Measurements from ENCODE around the gene CTBP2.

DNA sequence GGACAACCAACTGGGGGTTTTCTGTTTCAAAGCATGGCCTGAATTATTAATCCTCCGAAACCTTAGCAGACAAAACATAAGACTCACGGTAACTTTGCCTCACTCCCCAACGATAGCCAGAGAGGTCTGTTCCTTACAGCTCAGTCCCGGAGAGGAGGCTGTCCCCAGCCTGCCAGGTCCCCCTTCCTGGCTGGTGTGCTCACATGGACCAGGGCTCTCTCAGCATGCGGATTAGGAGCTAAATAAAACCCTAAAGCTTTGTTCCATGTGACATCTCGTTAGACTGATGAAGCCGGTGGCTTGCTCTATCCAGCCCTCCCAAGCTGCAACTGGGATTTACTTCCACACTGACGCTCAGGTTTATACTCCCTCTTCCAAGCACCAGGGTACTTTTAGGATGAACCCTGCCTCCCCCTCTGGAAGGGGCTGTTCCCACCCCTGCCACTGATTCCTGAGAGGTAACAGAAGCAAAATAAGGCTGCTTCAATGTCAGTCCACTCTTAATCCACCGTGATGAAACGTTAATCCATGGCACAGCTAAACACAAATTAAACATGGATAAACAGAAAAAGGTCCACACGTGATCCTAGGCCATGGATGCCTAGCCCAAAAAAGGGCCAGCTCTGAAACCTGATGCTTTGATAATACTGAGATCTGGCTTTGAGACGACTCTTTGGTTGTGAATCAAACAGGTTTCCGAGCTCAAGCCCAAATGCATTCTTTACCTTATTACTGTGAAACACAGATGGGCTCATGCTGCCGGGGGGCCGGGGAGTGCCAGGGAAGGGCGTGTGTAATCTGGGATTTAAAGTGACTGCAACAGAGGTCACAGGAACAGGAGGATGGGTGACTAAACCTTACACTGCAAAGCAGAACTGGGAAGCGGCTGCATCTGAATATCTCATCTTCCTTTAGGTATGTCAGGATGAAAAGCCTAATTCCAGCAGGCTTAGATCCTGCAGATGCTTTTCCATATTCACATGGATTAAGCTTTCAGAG, 132.2 kb downstream of the CTBP2 start:
- TF ChIP-seq, protein P1, sequence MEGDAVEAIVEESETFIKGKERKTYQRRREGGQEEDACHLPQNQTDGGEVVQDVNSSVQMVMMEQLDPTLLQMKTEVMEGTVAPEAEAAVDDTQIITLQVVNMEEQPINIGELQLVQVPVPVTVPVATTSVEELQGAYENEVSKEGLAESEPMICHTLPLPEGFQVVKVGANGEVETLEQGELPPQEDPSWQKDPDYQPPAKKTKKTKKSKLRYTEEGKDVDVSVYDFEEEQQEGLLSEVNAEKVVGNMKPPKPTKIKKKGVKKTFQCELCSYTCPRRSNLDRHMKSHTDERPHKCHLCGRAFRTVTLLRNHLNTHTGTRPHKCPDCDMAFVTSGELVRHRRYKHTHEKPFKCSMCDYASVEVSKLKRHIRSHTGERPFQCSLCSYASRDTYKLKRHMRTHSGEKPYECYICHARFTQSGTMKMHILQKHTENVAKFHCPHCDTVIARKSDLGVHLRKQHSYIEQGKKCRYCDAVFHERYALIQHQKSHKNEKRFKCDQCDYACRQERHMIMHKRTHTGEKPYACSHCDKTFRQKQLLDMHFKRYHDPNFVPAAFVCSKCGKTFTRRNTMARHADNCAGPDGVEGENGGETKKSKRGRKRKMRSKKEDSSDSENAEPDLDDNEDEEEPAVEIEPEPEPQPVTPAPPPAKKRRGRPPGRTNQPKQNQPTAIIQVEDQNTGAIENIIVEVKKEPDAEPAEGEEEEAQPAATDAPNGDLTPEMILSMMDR (IDR thresholded peaks at IDR 0.05): no peak
- TF ChIP-seq POLR2A (IDR thresholded peaks at IDR 0.05): no peak
